GM10248 (cell line): ENCODE data around the gene RASSF9.

Experiments used
- CTCF ChIA-PET: fragments of 300-600 bp; sonication (Branson Sonifier 250); formaldehyde crosslinking; extraction: SDS; loops from one replicate; lab custom pipeline; 2021; ENCODE audit warnings: antibody characterized with exemption; lab: Yijun Ruan, JAX
- POLR2A ChIA-PET: fragments of 350-650 bp; sonication (Branson Sonifier 250); formaldehyde crosslinking; extraction: SDS; loops from one replicate; lab custom pipeline; 2020; ENCODE audit warnings: antibody characterized with exemption; lab: Yijun Ruan, JAX
- DNase-seq: peaks from one replicate; pipeline ENCODE4 v3.0.0; 2012; ENCODE audit errors: extremely low spot score
- CTCF ChIP-seq: IDR thresholded peaks from 2 replicates; pipeline ENCODE4 v1.5.1; 2012; ENCODE audit warnings: mild to moderate bottlenecking, low read depth; ENCODE audit errors: extremely low read depth, missing control alignments, control extremely low read depth

RASSF9 gene

DNA sequence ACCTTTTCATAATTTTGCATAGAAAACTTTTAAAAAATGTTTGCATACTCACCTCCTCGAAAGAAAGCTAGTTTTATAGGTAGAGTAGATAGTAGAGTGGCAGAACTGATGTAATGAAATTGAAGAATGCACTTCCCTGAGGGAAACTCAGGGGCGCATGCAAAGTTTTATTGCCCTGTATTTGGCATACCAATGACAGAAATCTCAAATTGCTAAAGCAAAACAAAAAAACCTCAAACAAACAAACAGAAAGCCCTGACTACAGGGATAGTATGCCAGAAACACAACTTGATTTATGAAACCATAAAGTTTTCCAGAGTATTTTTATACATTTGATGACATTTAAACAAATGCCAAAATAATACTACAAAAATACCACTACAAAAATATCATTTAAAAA lies 1.8 kb downstream of the RASSF9 start:
- CTCF ChIA-PET, result interaction anchor here (1.1 kb wide), 1 partner anchor 32 kb away, joined by 3 read pairs; no protein-coding TSS in a partner anchor
- POLR2A ChIA-PET, result no interaction called here
- TF ChIP-seq CTCF, result no peak
- no peak for DNase-seq

DNA sequence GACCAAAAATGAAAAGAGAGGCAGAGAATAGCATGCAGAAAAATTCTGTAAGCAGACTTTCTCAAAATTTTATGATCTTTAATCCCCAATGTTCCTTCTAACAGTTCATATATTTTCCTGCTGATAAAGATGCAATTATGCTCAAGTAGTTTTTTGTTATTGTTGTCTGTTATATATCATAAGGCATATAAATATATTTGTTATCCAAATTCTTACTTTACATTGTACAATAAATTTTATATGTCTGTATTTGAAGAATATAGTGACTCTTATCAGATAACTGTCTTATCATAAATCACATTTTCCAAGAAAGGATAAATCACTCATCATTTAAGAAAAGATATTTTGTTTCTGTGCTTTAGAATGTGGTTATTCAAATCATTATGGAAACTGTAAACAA lies 2.6 kb downstream of the RASSF9 start:
- TF ChIP-seq CTCF, result no peak
- POLR2A ChIA-PET, result no interaction called here
- CTCF ChIA-PET, result no interaction called here
- no peak for DNase-seq

DNA sequence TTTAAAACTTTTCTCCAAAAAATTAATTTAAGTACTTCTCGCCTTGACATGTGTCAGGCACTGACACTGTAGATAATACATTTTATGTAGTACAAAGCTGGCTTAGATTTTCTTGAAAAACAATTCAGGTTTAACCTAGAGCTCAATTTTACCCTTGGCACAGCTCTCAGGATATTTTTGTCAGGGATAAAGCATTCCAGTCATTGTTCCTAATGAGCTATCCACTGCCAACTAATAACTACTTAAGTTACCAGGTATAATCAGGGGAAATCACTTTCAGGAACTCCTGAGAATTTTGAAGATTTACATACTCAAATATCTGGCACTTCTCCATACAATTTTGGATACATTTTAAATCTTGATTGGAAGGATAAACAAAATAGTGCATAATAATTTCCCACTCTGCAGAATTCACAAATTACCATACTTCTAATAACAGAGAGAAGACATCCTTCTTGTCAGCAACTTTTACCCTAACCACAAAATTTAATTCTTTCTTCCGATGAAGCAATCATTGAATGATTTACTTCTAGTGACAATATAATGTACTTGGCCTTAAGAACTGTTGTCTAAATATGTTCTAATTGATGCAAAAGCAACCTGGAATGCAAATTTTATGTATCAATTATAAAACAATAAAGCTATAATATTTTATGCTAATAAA lies 4.8 kb downstream of the RASSF9 start:
- TF ChIP-seq CTCF, result no peak
- DNase-seq, result no peak
- ChIA-PET POLR2A (no interaction called here), CTCF (no interaction called here)

- no peak for TF ChIP-seq CTCF
- CTCF ChIA-PET, result no interaction called here
- DNase-seq, result no peak
- POLR2A ChIA-PET, result no interaction called here
Observed at GRCh38 chr12:85829391-85829790, 6.8 kb downstream of the RASSF9 start.

- ChIA-PET CTCF (no interaction called here), POLR2A (no interaction called here)
- no peak for DNase-seq
- TF ChIP-seq CTCF, result no peak
Observed at GRCh38 chr12:85828576-85828975, 7.6 kb downstream of the RASSF9 start.

- no peak for DNase-seq
- ChIA-PET CTCF (no interaction called here), POLR2A (no interaction called here)
- TF ChIP-seq CTCF, result no peak
Observed at GRCh38 chr12:85825746-85826145, 10.5 kb downstream of the RASSF9 start.
